GM12875 (cell line): Measurements from ENCODE around the gene PLCB2.

ENCODE experiments used
- H3K4me3 ChIP-seq: one replicate; pipeline ENCODE4 v1.5.1; 2011; ENCODE audit warnings: low read depth, low read length, control low read depth
- CTCF ChIP-seq: IDR thresholded peaks from 2 replicates; pipeline ENCODE4 v1.5.1; 2011; ENCODE audit warnings: low read depth, mild to moderate bottlenecking, control low read depth, inconsistent platforms, low read length, moderate library complexity, borderline replicate concordance; ENCODE audit not compliant: insufficient read depth

The PLCB2 gene

GRCh38 chr15:40275954-40276353 is 31.8 kb downstream of the PLCB2 start:
- H3K4me3 ChIP-seq, result no peak overlapping the region
- no peak for TF ChIP-seq CTCF

- TF ChIP-seq CTCF, result no peak
- no peak overlapping the region for H3K4me3 ChIP-seq
These were observed 32.2 kb downstream of the PLCB2 start for GRCh38 chr15:40275523-40275922.

- H3K4me3 ChIP-seq, result no peak overlapping the region
These were observed 33.1 kb downstream of the PLCB2 start for GRCh38 chr15:40274350-40275274.

GRCh38 chr15:40273428-40273827 is 34.3 kb downstream of the PLCB2 start:
- no peak for TF ChIP-seq CTCF

More at GRCh38 chr15:40274350-40275274, 33.1 kb downstream of the PLCB2 start:
- peak; percentile 100 for TF ChIP-seq CTCF

GRCh38 chr15:40272485-40273056 is 35.2 kb downstream of the PLCB2 start:
- peak; percentile 24; the same call in 1 of the 2 replicates for TF ChIP-seq CTCF
- no peak overlapping the region for H3K4me3 ChIP-seq

More at GRCh38 chr15:40273428-40273827, 34.3 kb downstream of the PLCB2 start:
- no peak overlapping the region for H3K4me3 ChIP-seq

- H3K4me3 ChIP-seq, result no peak overlapping the region
- no peak for TF ChIP-seq CTCF
These were observed 35.9 kb downstream of the PLCB2 start for GRCh38 chr15:40271685-40272484.
